H4 (cell line): ENCODE data around the gene VPS39. TPM values are rescaled to one million over a fixed set of nuclear protein-coding genes. Genes with fewer than 3 reads are reported as not detected.

Experiments
- DNase-seq: peaks from one replicate; pipeline ENCODE4 v3.0.0-alpha.2; 2015; ENCODE audit warnings: low spot score
- total RNA-seq: library from RNA; depleted of rRNA; stranded (reverse); fragments of >200 nt; shearing (Covaris generic); gene quantifications from 2 replicates; pipeline ENCODE4 v1.2.3, GENCODE V29; 2014

Gene VPS39
- total RNA-seq, 1 experiment from 2014 or later, result 23.5 TPM

- DNase-seq, result no peak
Measured at GRCh38 chr15:42159381-42160015, 48.6 kb downstream of the VPS39 start.

GRCh38 chr15:42158941-42159340 is 49.2 kb downstream of the VPS39 start:
- no peak for DNase-seq

GRCh38 chr15:42157981-42158765 is 49.9 kb downstream of the VPS39 start:
- DNase-seq, result peak; percentile 40

- DNase-seq, result no peak
Measured at GRCh38 chr15:42157381-42157780, 50.7 kb downstream of the VPS39 start.

GRCh38 chr15:42156243-42156922 is 51.7 kb downstream of the VPS39 start, which contains the start of gene PLA2G4F:
TSS of gene PLA2G4F (minus strand) at chr15:42156636. CDS start at chr15:42156549, 87 bp downstream.
- no peak for DNase-seq

GRCh38 chr15:42155546-42156242 is 52.4 kb downstream of the VPS39 start:
- DNase-seq, result no peak

GRCh38 chr15:42154956-42155355 is 53.1 kb downstream of the VPS39 start:
- DNase-seq, result no peak

- DNase-seq, result no peak
Measured at GRCh38 chr15:42154212-42154941, 53.7 kb downstream of the VPS39 start.

- no peak for DNase-seq
Measured at GRCh38 chr15:42153874-42154211, 54.3 kb downstream of the VPS39 start.

- no peak for DNase-seq
Measured at GRCh38 chr15:42152921-42153698, 55.0 kb downstream of the VPS39 start.

- DNase-seq, result no peak
Measured at GRCh38 chr15:42152196-42152920, 55.7 kb downstream of the VPS39 start.

- no peak for DNase-seq
Measured at GRCh38 chr15:42151736-42152135, 56.4 kb downstream of the VPS39 start.

GRCh38 chr15:42151141-42151561 is 57.0 kb downstream of the VPS39 start:
- no peak for DNase-seq

- DNase-seq, result no peak
Measured at GRCh38 chr15:42150219-42150970, 57.7 kb downstream of the VPS39 start.

- no peak for DNase-seq
Measured at GRCh38 chr15:42149493-42150218, 58.4 kb downstream of the VPS39 start.

GRCh38 chr15:42148808-42149492 is 59.2 kb downstream of the VPS39 start:
- no peak for DNase-seq

GRCh38 chr15:42147431-42147735 is 60.7 kb downstream of the VPS39 start:
- no peak for DNase-seq
